ENCODE results near the gene DENND1A. TPM values are rescaled to one million over a fixed set of nuclear protein-coding genes. Genes with fewer than 3 reads are reported as not detected.
A peak's percentile ranks its signal among the peaks of the same experiment; 100 is the strongest.
"Not testable (repeated sequence)": the region's sequence is repeated elsewhere in the genome, so short reads cannot be mapped to it uniquely, and the experiment has no call there.

The DENND1A gene
- total RNA-seq, 1 donor from 2014 or later = 12.6 TPM

DNA sequence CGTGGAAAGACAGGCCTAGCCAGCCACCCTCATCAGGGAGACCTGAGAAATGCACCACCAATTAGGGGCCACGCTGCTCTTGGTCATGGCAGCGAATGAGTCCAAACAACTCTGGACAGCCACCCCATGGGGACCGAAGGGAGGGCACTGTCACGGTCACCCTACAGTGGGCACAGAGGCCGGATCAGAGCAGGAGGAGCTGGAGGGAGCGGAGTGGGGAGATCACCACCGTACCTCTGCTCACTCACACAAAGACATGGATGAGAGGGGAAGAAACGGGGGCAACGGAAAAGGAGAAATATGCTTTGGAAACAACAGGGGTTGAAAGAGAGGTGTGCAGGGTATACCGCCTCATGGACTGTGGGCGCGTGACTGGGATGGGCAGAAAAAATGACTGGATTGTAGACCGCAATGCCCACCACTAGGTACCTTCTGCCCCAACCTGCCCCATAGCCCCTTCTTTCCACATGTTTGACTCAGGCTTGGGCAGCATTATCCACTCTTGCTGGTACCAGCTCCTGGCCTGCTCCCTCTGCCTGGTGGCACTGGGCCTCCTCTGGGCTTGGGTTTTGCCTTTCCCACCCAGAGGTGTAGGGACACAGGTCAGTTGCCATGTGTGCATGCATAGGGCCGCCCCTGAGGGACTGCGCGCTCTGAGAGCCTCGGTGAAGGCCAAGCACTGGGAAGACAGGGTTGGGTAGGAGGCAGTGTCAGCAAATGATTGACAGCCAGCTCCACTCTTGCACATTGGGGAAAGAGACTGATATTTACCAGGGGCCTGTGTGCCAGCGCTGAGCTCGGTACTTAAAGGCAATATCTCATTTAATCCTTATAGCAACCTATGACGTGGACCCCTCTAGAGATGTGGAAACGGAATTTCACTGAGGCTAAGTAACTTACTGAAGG, 497.3 kb downstream of the DENND1A start:
- DNase-seq (no peak), ATAC-seq (ENCODE audit: poor library complexity) (no peak)
- intact Hi-C loops (cut with DNase I) = no loop called here

DNA sequence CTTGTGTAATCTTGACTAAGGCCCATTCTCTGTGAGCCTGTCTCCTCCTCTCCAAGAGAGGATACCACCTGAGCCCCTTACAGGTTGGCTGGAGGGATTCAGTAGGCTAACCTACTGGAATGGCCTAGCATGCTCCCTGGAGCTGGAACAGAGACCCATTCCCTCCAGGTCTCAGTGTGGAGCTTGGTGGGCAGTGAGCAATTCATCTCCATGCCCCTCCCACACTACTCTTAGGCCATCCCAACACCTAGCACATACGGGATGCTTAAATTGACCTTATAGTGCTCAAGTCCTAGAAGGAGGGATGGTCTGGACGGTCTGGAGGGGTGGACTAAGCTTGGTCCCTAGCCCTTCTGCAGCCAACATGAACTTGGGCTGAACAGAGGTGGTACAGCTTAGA, 498.3 kb downstream of the DENND1A start:
- ATAC-seq (ENCODE audit: poor library complexity) = no peak
- no peak for DNase-seq
- intact Hi-C loops (cut with DNase I) = no loop called here

DNA sequence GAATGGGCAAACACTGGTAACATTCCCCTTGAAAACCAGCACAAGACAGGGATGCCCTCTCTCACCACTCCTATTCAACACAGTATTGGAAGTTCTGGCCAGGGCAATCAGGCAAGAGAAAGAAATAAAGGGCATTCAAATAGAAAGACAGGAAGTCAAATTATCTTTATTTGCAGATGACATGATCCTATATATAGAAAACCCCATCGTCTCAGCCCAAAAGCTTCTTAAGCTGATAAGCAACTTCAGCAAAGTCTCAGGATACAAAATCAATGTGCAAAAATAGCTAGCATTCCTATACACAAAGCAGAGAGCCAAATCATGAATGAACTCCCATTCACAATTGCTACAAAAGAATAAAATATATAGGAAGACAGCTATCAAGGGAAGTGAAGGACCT, 501.5 kb downstream of the DENND1A start:
- DNase-seq; ATAC-seq (ENCODE audit: poor library complexity); intact Hi-C loops (cut with DNase I): not testable (repeated sequence)

DNA sequence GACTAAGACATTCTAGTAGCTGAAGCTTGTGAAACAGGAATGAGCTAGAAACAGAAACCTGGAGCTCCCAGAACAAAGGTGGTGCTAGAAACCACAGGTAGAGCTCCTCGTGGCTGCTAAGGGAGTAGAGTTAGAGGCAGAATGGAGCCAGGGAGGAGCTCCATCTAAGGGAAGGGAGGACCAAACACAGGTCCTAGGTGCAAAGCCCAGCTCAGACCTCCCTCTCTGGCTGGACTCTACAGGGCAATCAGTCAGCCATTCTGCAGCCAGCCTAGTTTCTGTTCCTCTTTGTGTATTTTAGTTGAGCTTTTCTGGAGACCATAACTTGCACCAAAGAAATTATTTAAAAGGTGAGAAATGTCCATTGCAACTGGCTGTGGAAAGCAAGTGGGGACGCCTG, 503.5 kb downstream of the DENND1A start:
- DNase-seq (no peak), ATAC-seq (ENCODE audit: poor library complexity) (no peak)
- intact Hi-C loops (cut with DNase I) = no loop called here

DNA sequence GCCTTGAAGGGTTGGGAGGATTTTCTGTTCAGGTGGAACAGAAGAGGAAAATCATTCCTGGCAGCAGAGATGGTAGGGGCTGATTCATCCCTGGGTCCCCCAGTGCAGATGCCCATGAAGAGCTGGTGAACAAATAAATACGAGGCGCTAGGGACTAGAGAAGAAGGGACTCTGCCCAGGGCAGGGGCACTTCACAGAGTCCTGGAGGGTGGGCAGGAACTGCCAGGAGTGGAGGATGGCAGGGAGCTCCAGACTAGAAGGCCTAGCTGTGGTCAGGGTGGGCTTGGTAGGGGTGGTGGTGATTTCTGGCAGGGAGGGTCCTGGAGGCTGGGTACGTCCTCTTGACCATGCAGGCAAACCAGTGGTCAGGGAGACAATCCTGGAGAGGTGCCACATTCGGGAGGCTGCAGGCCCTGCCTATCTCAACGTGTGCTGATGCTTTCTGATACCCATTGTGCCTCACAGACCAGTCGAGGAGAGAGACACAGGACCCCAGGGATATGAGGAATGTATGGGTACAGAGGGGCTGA, 504.0 kb downstream of the DENND1A start:
- DNase-seq (no peak), ATAC-seq (ENCODE audit: poor library complexity) (no peak)
- intact Hi-C loops (cut with DNase I) = no loop called here

DNA sequence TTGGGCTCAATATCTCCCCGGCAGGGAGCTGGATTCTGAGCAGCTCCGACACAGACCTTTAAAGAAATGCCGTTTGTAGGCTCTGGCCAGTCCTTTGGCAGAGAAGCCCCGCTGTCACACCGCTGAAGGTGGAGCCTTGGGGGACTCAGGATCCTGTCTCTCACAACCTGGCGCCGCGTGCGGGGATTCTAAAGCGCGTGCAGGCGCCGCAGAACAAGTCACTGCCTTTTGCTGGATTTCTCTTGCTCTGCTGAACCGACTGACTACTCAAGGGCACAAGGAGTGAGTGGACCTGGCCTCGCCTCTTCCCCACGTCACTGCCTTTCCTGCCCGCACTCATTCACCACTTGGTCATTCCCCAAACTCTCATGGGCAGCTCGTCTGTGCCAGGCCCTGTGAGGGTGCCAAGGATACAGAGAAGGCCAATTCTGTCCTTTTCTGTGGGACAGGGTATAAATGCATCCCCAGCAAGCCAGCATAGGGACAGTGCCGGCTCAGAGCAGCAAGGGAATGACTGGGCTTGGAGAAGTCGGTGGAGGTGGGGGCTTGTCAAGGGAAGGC, 504.6 kb downstream of the DENND1A start:
- DNase-seq = no peak
- ATAC-seq (ENCODE audit: poor library complexity) = peak; percentile 67
- intact Hi-C loops (cut with DNase I) = no loop called here

DNA sequence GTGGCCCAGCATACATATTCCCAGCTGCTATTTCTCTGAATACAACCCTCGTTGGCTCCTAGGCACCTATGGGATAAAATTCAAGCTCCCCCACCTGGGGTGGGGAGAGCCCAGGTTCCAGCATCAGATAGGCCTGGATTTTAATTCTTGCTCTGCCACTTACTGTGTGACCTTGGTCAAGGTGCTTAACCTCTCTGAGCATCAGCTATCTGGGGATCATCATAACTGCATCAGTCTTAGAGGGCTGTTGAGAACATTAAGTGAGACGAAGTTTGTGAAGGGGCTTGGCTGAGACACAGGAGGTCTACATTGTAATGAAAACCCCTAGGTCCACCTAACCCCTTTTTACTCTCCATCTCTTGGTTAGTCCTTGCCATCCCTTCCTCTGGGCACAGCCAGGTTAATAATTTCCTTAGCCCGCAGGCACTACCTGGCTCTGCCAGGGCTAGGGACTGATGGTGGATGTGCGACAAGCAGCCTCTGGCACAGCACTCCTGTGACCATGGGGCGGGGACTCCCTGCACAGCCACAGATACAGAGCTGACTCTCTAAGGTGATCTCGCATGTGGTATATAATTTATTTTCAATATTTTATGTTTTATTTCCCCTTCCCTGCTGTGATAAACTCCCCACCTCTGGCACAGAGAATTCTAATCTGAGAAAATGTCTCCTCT, 505.2 kb downstream of the DENND1A start:
- intact Hi-C loops (cut with DNase I) = no loop called here
- no peak for ATAC-seq (ENCODE audit: poor library complexity)

DNA sequence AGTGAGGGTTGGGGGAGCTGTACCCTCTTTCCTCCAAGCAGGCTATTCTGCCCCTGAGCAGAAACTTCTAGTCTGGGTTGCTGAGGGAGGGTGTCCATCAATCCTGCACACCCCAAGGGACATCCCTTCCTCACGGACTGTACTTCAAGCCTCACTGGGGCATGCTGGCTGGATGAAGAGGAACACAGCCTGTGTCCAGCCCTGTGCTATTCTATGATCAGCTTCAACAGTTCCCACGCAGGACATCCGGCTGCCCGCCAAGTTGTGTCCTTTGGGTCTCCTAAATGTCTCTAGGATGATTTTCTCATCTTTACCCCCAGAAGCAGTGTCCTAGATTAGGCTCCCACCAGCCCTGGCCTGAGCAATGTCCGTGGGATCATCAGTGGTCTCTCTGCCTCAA, 505.8 kb downstream of the DENND1A start:
- intact Hi-C loops (cut with DNase I) = no loop called here
- peak; percentile 52 for ATAC-seq (ENCODE audit: poor library complexity)
- DNase-seq = peak; percentile 60

More for the DNA sequence above, 505.2 kb downstream of the DENND1A start:
- no peak for DNase-seq

DNA sequence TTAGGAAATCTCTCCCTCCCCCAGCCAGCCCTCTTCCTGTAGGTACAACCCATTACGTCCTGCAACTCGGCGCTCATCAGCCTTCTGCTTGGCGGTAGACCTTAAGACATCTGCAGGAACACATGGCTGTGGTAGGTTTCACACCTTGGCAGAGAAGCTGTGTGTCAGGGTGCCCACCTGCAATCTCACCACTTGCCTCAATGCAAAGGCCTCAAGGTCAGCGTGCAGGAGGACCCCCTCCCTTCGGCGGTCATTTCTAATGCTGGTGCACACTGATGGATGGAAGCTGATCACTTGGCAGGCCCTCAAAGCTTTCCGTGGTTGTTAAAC, 506.6 kb downstream of the DENND1A start:
- no peak for ATAC-seq (ENCODE audit: poor library complexity)
- intact Hi-C loops (cut with DNase I) = no loop called here

DNA sequence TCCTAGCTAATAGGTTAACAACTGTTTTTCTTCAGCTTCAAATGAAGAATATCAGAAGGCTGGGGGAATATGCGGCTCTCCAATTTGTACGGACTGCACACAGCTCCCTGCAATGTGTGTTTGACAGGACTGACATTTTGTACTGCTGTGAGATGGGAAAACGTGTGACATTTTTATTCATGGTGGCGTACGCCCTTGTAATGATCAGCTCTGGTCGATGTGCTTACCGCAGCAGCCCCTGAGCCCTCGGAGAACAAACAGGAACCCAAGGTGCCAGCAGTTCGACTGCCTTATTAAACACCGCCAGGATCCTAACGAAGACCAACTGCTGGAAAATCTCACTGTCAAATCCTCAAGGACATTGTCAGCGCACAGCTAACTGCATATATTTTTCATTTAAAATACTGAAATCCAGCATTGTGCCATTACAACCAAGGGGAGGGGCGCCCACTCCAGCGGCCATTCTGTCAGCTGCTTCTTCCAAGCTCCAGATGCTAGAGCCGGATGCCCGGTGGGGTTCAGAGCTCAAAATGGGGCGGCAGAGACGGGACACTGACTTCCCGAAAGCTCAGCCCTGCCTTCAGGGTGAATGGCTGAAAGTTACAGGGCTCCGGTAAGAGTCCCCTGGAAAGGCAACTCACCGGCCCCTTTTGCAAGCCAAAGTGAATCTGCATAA, 507.2 kb downstream of the DENND1A start:
- intact Hi-C loops (cut with DNase I) = no loop called here
- DNase-seq = peak; percentile 16
- ATAC-seq (ENCODE audit: poor library complexity) = no peak

More for the DNA sequence above, 506.6 kb downstream of the DENND1A start:
- no peak for DNase-seq

DNA sequence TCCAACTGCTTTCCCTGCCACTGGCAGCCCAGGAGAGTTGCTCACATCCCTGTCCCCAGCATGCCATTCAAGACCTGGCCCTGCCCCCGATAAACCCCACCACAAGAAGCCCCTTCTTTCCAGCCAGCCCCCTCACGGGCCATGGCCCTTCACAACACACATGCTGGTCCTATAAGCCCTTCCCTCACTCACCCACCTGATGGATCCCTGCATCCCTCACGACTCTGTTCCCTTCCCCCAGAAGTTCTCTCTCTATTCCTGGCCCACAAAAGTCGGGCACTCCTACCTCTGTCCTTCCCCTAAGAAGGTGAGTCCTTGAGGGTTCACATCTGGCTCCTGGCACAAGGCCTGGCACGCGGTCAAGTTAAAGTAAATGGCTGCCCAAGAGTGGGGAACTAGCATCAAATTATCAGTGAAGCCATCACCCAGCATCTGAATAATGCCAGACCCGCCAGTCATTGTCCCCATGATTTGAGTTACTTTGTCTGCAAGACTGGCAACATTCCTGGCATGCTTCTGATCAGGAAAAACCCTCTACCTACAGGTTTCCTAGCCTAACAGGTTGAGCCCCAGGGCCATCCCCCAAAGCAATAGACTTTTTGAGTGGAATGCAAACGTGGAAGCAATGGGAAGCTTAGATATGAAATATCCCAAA, 508.0 kb downstream of the DENND1A start:
- DNase-seq (no peak), ATAC-seq (ENCODE audit: poor library complexity) (no peak)
- intact Hi-C loops (cut with DNase I) = no loop called here

DNA sequence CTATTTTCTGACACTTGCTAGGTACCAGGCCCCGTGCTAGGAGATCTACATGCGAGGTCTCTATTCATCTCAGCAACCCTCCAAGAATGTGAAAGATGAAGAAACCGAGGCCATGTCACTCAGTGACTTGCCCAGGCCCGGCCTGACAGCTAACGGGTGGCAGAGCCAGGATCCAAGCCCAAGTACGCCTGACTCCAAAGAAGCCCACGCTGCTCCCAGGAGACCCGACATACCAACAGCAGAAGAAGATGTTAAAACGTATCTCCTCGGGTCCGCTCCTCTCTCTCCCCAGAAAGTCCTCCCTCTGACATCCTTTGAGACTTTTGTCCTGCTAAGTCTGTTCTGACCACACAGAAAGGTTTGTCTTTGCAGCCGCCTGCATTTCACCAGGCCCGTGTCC, 508.7 kb downstream of the DENND1A start:
- ATAC-seq (ENCODE audit: poor library complexity) (no peak), DNase-seq (no peak)
- intact Hi-C loops (cut with DNase I) = no loop called here

DNA sequence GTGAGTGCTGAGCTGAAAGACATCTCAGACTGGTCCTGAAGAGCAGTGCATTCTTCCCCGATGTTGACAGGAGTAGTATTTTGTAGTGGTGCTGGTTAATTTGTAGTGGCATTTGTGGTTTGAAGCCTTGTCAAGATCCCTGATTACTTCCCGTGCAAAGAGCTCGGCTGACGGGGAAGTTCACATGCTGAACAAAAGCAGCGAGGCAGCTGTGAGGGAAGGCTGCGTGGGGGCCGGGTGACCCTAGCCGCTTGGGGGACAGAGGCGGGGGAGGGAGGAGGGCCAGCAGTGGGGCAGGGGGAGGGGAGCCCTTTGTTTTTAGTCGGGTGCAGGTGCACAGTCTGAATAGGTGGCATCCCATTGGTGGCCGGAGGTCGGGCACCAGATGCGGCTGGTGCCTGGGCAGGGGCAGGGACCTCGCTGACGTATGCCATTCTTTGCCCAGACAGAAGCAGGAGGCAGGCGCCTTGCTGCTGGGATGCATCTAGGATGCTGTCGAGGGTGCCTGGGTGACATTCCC, 509.3 kb downstream of the DENND1A start:
- intact Hi-C loops (cut with DNase I) = no loop called here

DNA sequence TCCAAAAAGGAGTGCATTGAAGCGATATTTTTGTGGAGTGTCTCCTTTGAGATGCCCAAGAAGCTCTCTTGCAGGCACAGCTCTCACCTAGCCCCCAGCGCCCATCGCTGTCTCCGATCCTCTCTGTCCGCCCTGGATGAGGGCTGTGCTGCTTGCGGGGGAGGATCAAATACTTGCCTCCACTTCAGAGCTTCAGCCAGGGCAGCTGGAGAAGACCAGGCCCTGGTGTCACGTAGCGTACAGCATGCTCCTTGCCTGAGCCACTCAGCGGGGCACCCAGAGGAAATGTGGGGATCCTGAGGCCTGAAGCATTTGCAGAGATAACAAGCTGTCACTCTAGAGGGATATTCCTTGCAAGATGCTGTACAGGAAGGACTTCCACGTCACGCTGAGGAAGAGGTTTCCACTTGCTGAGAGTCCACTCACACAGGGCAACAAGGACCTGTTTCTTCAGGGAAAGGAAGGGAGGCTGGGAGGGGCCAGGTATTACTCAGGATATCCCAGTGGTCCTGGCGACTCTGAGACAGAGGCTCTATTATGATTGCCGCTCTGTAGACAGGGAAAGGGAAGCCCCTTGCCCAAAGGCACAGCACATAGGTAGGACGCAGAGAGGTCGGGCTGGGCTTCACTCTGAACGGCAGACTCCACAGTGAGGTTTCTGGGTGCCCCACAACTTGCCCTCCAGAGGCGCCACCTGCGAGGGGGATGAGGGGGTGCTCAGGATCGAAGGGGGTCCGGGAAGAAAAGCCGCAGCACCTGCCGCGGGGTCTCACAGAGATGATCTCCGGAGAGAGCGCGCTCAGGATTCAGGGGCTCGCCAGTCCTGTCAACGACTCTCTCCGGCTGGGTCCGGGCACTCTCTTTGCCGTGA, 510.0 kb downstream of the DENND1A start:
- DNase-seq (no peak), ATAC-seq (ENCODE audit: poor library complexity) (no peak)
- intact Hi-C loops (cut with DNase I) = no loop called here

More for the DNA sequence above, 509.3 kb downstream of the DENND1A start:
- DNase-seq = no peak
- ATAC-seq (ENCODE audit: poor library complexity) = no peak

DNA sequence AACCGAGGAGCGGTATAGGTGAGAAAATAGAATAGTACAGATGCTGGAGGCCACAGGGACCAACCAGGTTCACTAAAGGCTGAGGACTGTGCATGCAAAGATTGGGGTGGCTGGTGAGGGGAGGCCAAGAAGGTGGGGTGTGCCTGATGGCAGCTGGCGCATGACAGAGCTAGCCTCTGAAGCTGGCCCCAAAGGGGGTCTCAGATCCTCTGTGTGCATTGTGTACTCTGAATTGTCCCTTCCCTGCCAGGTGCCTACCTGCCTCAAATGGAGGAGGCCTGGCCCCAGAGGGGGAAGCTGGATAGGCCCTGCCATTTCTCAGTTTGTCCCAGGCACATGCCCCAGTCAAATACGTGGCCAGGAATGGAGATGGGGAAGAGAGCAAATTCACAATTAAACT, 510.8 kb downstream of the DENND1A start:
- DNase-seq (no peak), ATAC-seq (ENCODE audit: poor library complexity) (no peak)
- intact Hi-C loops (cut with DNase I) = no loop called here

DNA sequence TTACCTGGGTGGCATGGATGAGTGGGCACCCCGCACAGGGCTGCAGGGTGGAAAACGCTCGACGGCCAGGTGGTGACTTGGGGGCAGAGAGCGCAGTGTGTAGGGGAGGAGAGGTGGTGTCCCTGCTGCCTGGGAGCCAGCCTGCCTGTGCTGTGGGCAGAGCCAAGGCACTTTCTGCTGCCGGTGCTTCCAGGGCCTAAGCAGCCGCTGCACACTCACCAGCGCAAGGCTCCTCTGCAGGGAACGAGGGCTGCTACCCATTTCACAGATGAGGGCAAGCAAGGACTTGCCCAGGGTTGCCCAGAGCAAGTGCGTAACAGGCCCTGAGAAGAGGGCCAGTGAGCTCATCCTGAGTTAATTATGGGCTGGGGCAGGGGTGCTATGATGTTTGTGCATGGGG, 511.4 kb downstream of the DENND1A start:
- intact Hi-C loops (cut with DNase I) = no loop called here
- ATAC-seq (ENCODE audit: poor library complexity) = no peak
- DNase-seq = no peak

DNA sequence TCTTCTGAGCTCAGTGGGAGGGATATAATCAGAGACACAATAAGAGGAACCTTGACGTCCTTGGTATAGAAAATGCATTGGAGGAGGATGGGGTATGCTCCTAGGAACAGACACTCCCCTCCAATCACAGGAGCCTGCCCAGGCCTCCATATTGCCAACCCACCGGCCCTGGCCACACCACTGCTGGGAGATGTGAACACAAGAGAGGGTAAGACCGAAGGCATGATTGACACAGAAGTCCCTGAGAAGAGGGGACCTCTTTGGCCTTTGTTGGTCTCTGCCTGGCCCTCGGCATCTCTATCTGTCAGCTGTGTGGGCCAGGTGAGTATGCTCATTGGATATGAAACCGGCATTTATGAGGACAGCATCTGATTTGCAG, 511.9 kb downstream of the DENND1A start:
- ATAC-seq (ENCODE audit: poor library complexity) = no peak
- intact Hi-C loops (cut with DNase I) = no loop called here
- DNase-seq = no peak
